NCI-H2196 (cell line): Measurements from ENCODE around the gene RCBTB1.
"Not testable (repeated sequence)": the region's sequence is repeated elsewhere in the genome, so short reads cannot be mapped to it uniquely, and the experiment has no call there.

Experiments used
- DNase-seq: peaks from one replicate; lab custom pipeline; 2025; ENCODE audit not compliant: unreplicated experiment; lab: John Stamatoyannopoulos, UW

The RCBTB1 gene

GRCh38 chr13:49524740-49525501 lies 60.4 kb downstream of the RCBTB1 start:
- no peak for DNase-seq

GRCh38 chr13:49521224-49521623 lies 64.1 kb downstream of the RCBTB1 start:
- no peak for DNase-seq

GRCh38 chr13:49517461-49517860 lies 67.9 kb downstream of the RCBTB1 start:
- no peak for DNase-seq

- DNase-seq: no peak
These were observed 68.9 kb downstream of the RCBTB1 start for GRCh38 chr13:49516467-49516866.

GRCh38 chr13:49512578-49512977 lies 72.8 kb downstream of the RCBTB1 start:
- no peak for DNase-seq

GRCh38 chr13:49503951-49504350 lies 81.4 kb downstream of the RCBTB1 start:
- no peak for DNase-seq

GRCh38 chr13:49502954-49503353 lies 82.4 kb downstream of the RCBTB1 start:
- no peak for DNase-seq

- no peak for DNase-seq
These were observed 85.3 kb downstream of the RCBTB1 start for GRCh38 chr13:49499889-49500660.

GRCh38 chr13:49498206-49498605 lies 87.2 kb downstream of the RCBTB1 start:
- no peak for DNase-seq

- DNase-seq: no peak
These were observed 88.1 kb downstream of the RCBTB1 start for GRCh38 chr13:49497272-49497671.

GRCh38 chr13:49496837-49497236 lies 88.5 kb downstream of the RCBTB1 start:
- not testable (repeated sequence) for DNase-seq

GRCh38 chr13:49495783-49496762 lies 89.3 kb downstream of the RCBTB1 start, which contains the start of gene PHF11:
Gene PHF11 (plus strand): TSS chr13:49495953. CDS start chr13:49496002, 49 bp downstream.
- peak; percentile 17 for DNase-seq

GRCh38 chr13:49494645-49495044 lies 90.7 kb downstream of the RCBTB1 start:
- no peak for DNase-seq

GRCh38 chr13:49488563-49488962 lies 96.8 kb downstream of the RCBTB1 start:
- no peak for DNase-seq
